Measurements from ENCODE around the gene FYB1. TPM values are rescaled to one million over a fixed set of nuclear protein-coding genes. Genes with fewer than 3 reads are reported as not detected.

The FYB1 gene
- total and polyA plus RNA-seq, 2 experiments from 2014 or later, result not detected

GRCh38 chr5:39151745-39152144 lies 67.6 kb downstream of the FYB1 start:
- Histone ChIP-seq H3K4me1 (ENCODE audit: insufficient read depth) (no peaks in the 10 kb centered on the region), H3K9me2 (ENCODE audit: insufficient read depth) (no peaks in the 10 kb centered on the region), H3F3A (replicated peaks; ENCODE audit: low read depth) (no peaks in the 10 kb centered on the region), H3K27ac (ENCODE audit: low read depth) (no peak overlapping the region), H2AFZ (no peak overlapping the region), H3K36me3 (ENCODE audit: insufficient read depth) (no peaks in the 10 kb centered on the region), H3K4me3 (no peak overlapping the region), H4K20me1 (replicated peaks; ENCODE audit: insufficient read depth) (no peaks in the 10 kb centered on the region), H3K27me3 (ENCODE audit: insufficient read depth) (no peaks in the 10 kb centered on the region), H3K4me2 (no peak overlapping the region), H3K79me2 (replicated peaks; ENCODE audit: insufficient read depth) (no peaks in the 10 kb centered on the region)
- no peak for ATAC-seq
- Mint-ChIP-seq H3K4me1 (peaks cover 13% of the 10 kb centered on the region), H3K4me3 (no peak overlapping the region), H3K27me3 (ENCODE audit: insufficient read depth, low read depth, poor library complexity) (peaks cover 2% of the 10 kb centered on the region), H3K36me3 (ENCODE audit: low read depth) (no peaks in the 10 kb centered on the region), H3K9me3 (no peaks in the 10 kb centered on the region), H3K27ac (no peak overlapping the region)
- no peak for TF ChIP-seq CREB1 (CRISPR knock-in tag; IDR thresholded peaks at IDR 0.05; ENCODE audit: low read depth)
- no peak for TF ChIP-seq EZH2phosphoT487 (IDR thresholded peaks at IDR 0.05; ENCODE audit: unreplicated experiment)
- no peak for TF ChIP-seq ZNF114 (CRISPR knock-in tag; IDR thresholded peaks at IDR 0.05)
- no peak for DNase-seq (ENCODE audit: low spot score)

GRCh38 chr5:39149966-39150365 lies 69.4 kb downstream of the FYB1 start:
- Histone ChIP-seq H3K4me2 (no peak overlapping the region), H3K79me2 (replicated peaks; ENCODE audit: insufficient read depth) (no peaks in the 10 kb centered on the region), H3K27ac (ENCODE audit: low read depth) (no peak overlapping the region), H3K4me3 (no peak overlapping the region), H3K9me2 (ENCODE audit: insufficient read depth) (no peaks in the 10 kb centered on the region), H3F3A (replicated peaks; ENCODE audit: low read depth) (no peaks in the 10 kb centered on the region), H3K4me1 (ENCODE audit: insufficient read depth) (no peaks in the 10 kb centered on the region), H2AFZ (peak overlapping the region; percentile 75), H4K20me1 (replicated peaks; ENCODE audit: insufficient read depth) (no peaks in the 10 kb centered on the region), H3K36me3 (ENCODE audit: insufficient read depth) (no peaks in the 10 kb centered on the region), H3K27me3 (ENCODE audit: insufficient read depth) (no peaks in the 10 kb centered on the region)
- Mint-ChIP-seq H3K27ac (no peak overlapping the region), H3K36me3 (ENCODE audit: low read depth) (no peaks in the 10 kb centered on the region), H3K4me1 (peaks cover 13% of the 10 kb centered on the region), H3K9me3 (no peaks in the 10 kb centered on the region), H3K27me3 (ENCODE audit: insufficient read depth, low read depth, poor library complexity) (peaks cover 2% of the 10 kb centered on the region), H3K4me3 (no peak overlapping the region)
- peak; percentile 38 for DNase-seq (ENCODE audit: low spot score)
- no peak for ATAC-seq
- TF ChIP-seq CREB1 (CRISPR knock-in tag; IDR thresholded peaks at IDR 0.05; ENCODE audit: low read depth) (no peak), JUNB (IDR thresholded peaks at IDR 0.05; ENCODE audit: unreplicated experiment) (no peak), ZNF331 (CRISPR knock-in tag; IDR thresholded peaks at IDR 0.05; ENCODE audit: low read depth) (no peak), STAT1 (IDR thresholded peaks at IDR 0.05; ENCODE audit: unreplicated experiment) (no peak), ETS1 (IDR thresholded peaks at IDR 0.05) (no peak), ZNF462 (CRISPR knock-in tag; IDR thresholded peaks at IDR 0.05) (no peak), NANOG (IDR thresholded peaks at IDR 0.05; ENCODE audit: borderline replicate concordance) (no peak), POLR2AphosphoS5 (IDR thresholded peaks at IDR 0.05; ENCODE audit: low read depth) (no peak), EZH2phosphoT487 (IDR thresholded peaks at IDR 0.05; ENCODE audit: unreplicated experiment) (no peak), ZNF114 (CRISPR knock-in tag; IDR thresholded peaks at IDR 0.05) (no peak)
- TF ChIP-seq, protein P1, sequence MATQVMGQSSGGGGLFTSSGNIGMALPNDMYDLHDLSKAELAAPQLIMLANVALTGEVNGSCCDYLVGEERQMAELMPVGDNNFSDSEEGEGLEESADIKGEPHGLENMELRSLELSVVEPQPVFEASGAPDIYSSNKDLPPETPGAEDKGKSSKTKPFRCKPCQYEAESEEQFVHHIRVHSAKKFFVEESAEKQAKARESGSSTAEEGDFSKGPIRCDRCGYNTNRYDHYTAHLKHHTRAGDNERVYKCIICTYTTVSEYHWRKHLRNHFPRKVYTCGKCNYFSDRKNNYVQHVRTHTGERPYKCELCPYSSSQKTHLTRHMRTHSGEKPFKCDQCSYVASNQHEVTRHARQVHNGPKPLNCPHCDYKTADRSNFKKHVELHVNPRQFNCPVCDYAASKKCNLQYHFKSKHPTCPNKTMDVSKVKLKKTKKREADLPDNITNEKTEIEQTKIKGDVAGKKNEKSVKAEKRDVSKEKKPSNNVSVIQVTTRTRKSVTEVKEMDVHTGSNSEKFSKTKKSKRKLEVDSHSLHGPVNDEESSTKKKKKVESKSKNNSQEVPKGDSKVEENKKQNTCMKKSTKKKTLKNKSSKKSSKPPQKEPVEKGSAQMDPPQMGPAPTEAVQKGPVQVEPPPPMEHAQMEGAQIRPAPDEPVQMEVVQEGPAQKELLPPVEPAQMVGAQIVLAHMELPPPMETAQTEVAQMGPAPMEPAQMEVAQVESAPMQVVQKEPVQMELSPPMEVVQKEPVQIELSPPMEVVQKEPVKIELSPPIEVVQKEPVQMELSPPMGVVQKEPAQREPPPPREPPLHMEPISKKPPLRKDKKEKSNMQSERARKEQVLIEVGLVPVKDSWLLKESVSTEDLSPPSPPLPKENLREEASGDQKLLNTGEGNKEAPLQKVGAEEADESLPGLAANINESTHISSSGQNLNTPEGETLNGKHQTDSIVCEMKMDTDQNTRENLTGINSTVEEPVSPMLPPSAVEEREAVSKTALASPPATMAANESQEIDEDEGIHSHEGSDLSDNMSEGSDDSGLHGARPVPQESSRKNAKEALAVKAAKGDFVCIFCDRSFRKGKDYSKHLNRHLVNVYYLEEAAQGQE (IDR thresholded peaks at IDR 0.05; ENCODE audit: unreplicated experiment), result no peak

All from GM23338 (cell line).